ENCODE measurements around the gene CA11. TPM values are rescaled to one million over a fixed set of nuclear protein-coding genes. Genes with fewer than 3 reads are reported as not detected.

Gene CA11
- total and polyA plus RNA-seq, 2 of the 8 experiments (the other 6 are each of a cell fraction or from before 2014, with no cell fraction given): 51.7 to 71.4 TPM

DNA sequence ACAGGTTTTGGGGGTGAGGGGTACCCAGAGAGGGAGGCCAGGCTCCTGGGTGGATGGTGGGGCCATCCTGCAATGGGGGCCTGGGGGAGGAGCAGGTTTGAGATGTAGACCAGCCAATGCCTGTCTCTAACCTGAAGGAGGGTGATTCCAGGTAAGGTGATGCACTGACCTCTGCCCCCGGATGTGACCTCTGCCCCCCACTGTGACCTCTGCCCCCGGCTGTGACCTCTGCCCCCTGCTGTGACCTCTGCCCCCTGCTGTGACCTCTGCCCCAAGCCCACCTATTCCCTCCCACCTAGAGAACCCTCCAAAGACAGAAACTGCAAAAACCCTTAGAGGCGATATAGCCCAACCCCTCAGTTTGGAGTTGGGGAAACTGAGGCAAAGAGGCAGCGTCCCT is 49.8 kb downstream of the CA11 start (continued):
- TF ChIP-seq, protein P1, sequence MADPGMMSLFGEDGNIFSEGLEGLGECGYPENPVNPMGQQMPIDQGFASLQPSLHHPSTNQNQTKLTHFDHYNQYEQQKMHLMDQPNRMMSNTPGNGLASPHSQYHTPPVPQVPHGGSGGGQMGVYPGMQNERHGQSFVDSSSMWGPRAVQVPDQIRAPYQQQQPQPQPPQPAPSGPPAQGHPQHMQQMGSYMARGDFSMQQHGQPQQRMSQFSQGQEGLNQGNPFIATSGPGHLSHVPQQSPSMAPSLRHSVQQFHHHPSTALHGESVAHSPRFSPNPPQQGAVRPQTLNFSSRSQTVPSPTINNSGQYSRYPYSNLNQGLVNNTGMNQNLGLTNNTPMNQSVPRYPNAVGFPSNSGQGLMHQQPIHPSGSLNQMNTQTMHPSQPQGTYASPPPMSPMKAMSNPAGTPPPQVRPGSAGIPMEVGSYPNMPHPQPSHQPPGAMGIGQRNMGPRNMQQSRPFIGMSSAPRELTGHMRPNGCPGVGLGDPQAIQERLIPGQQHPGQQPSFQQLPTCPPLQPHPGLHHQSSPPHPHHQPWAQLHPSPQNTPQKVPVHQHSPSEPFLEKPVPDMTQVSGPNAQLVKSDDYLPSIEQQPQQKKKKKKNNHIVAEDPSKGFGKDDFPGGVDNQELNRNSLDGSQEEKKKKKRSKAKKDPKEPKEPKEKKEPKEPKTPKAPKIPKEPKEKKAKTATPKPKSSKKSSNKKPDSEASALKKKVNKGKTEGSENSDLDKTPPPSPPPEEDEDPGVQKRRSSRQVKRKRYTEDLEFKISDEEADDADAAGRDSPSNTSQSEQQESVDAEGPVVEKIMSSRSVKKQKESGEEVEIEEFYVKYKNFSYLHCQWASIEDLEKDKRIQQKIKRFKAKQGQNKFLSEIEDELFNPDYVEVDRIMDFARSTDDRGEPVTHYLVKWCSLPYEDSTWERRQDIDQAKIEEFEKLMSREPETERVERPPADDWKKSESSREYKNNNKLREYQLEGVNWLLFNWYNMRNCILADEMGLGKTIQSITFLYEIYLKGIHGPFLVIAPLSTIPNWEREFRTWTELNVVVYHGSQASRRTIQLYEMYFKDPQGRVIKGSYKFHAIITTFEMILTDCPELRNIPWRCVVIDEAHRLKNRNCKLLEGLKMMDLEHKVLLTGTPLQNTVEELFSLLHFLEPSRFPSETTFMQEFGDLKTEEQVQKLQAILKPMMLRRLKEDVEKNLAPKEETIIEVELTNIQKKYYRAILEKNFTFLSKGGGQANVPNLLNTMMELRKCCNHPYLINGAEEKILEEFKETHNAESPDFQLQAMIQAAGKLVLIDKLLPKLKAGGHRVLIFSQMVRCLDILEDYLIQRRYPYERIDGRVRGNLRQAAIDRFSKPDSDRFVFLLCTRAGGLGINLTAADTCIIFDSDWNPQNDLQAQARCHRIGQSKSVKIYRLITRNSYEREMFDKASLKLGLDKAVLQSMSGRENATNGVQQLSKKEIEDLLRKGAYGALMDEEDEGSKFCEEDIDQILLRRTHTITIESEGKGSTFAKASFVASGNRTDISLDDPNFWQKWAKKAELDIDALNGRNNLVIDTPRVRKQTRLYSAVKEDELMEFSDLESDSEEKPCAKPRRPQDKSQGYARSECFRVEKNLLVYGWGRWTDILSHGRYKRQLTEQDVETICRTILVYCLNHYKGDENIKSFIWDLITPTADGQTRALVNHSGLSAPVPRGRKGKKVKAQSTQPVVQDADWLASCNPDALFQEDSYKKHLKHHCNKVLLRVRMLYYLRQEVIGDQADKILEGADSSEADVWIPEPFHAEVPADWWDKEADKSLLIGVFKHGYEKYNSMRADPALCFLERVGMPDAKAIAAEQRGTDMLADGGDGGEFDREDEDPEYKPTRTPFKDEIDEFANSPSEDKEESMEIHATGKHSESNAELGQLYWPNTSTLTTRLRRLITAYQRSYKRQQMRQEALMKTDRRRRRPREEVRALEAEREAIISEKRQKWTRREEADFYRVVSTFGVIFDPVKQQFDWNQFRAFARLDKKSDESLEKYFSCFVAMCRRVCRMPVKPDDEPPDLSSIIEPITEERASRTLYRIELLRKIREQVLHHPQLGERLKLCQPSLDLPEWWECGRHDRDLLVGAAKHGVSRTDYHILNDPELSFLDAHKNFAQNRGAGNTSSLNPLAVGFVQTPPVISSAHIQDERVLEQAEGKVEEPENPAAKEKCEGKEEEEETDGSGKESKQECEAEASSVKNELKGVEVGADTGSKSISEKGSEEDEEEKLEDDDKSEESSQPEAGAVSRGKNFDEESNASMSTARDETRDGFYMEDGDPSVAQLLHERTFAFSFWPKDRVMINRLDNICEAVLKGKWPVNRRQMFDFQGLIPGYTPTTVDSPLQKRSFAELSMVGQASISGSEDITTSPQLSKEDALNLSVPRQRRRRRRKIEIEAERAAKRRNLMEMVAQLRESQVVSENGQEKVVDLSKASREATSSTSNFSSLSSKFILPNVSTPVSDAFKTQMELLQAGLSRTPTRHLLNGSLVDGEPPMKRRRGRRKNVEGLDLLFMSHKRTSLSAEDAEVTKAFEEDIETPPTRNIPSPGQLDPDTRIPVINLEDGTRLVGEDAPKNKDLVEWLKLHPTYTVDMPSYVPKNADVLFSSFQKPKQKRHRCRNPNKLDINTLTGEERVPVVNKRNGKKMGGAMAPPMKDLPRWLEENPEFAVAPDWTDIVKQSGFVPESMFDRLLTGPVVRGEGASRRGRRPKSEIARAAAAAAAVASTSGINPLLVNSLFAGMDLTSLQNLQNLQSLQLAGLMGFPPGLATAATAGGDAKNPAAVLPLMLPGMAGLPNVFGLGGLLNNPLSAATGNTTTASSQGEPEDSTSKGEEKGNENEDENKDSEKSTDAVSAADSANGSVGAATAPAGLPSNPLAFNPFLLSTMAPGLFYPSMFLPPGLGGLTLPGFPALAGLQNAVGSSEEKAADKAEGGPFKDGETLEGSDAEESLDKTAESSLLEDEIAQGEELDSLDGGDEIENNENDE (IDR thresholded peaks at IDR 0.05; ENCODE audit: insufficient replicate concordance, low read length): no peak
- TF ChIP-seq KDM4A (IDR thresholded peaks at IDR 0.05; ENCODE audit: low read depth, low read length, severe bottlenecking) (no peak), RBBP5 (IDR thresholded peaks at IDR 0.05; ENCODE audit: borderline replicate concordance, low read depth, low read length) (no peak), TCF12 (IDR thresholded peaks at IDR 0.05; ENCODE audit: low read depth, low read length) (no peak), POLR2A (IDR thresholded peaks at IDR 0.05; ENCODE audit: control extremely low read depth in 1 of 2, low read depth in 2 of 2, low read length in 2 of 2) (no peak), PHF8 (conservative IDR thresholded peaks at IDR 0.05; ENCODE audit: low read depth, low read length) (no peak), BACH1 (IDR thresholded peaks at IDR 0.05; ENCODE audit: low read length) (no peak), MAFK (IDR thresholded peaks at IDR 0.05; ENCODE audit: low read depth, low read length) (no peak), JUN (IDR thresholded peaks at IDR 0.05; ENCODE audit: low read depth, low read length) (no peak)
- TF ChIP-seq, protein P2, sequence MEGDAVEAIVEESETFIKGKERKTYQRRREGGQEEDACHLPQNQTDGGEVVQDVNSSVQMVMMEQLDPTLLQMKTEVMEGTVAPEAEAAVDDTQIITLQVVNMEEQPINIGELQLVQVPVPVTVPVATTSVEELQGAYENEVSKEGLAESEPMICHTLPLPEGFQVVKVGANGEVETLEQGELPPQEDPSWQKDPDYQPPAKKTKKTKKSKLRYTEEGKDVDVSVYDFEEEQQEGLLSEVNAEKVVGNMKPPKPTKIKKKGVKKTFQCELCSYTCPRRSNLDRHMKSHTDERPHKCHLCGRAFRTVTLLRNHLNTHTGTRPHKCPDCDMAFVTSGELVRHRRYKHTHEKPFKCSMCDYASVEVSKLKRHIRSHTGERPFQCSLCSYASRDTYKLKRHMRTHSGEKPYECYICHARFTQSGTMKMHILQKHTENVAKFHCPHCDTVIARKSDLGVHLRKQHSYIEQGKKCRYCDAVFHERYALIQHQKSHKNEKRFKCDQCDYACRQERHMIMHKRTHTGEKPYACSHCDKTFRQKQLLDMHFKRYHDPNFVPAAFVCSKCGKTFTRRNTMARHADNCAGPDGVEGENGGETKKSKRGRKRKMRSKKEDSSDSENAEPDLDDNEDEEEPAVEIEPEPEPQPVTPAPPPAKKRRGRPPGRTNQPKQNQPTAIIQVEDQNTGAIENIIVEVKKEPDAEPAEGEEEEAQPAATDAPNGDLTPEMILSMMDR (IDR thresholded peaks at IDR 0.05; ENCODE audit: control extremely low read depth in 1 of 3, insufficient read depth in 1 of 3, low read depth in 1 of 3, low read length in 3 of 3): no peak

Measured in H1 (cell line).